Measurements from ENCODE around the gene KRT7.
"Not testable (repeated sequence)": the region's sequence is repeated elsewhere in the genome, so short reads cannot be mapped to it uniquely, and the experiment has no call there.

The KRT7 gene

GRCh38 chr12:52280796-52281560, 47.9 kb downstream of the KRT7 start:
- no peak for DNase-seq

GRCh38 chr12:52284562-52285171, 51.6 kb downstream of the KRT7 start:
- no peak for DNase-seq

GRCh38 chr12:52285172-52285745, 52.2 kb downstream of the KRT7 start:
- DNase-seq: no peak

GRCh38 chr12:52285851-52286530, 52.9 kb downstream of the KRT7 start:
- DNase-seq: no peak

GRCh38 chr12:52286857-52287785, 54.1 kb downstream of the KRT7 start:
- not testable (repeated sequence) for DNase-seq

GRCh38 chr12:52287816-52288805, 55.1 kb downstream of the KRT7 start:
- DNase-seq: not testable (repeated sequence)

GRCh38 chr12:52290483-52291134, 57.6 kb downstream of the KRT7 start:
- DNase-seq: not testable (repeated sequence)

GRCh38 chr12:52291267-52291935, 58.4 kb downstream of the KRT7 start, which contains the start of gene KRT81:
Gene KRT81 (minus strand): TSS chr12:52291534. CDS start chr12:52291465, 69 bp downstream.
- DNase-seq: no peak

GRCh38 chr12:52293926-52294325, 60.9 kb downstream of the KRT7 start:
- no peak for DNase-seq

GRCh38 chr12:52294803-52295202, 61.8 kb downstream of the KRT7 start:
- no peak for DNase-seq

GRCh38 chr12:52295663-52296062, 62.6 kb downstream of the KRT7 start:
- no peak for DNase-seq

- DNase-seq: no peak
Observed at GRCh38 chr12:52296572-52297215, 63.7 kb downstream of the KRT7 start.
